ENCODE data around the gene YBX2. TPM values are rescaled to one million over a fixed set of nuclear protein-coding genes. Genes with fewer than 3 reads are reported as not detected.
A peak's percentile ranks its signal among the peaks of the same experiment; 100 is the strongest.

YBX2 gene
- total RNA-seq, 1 donor from 2014 or later = 14.6 TPM

DNA sequence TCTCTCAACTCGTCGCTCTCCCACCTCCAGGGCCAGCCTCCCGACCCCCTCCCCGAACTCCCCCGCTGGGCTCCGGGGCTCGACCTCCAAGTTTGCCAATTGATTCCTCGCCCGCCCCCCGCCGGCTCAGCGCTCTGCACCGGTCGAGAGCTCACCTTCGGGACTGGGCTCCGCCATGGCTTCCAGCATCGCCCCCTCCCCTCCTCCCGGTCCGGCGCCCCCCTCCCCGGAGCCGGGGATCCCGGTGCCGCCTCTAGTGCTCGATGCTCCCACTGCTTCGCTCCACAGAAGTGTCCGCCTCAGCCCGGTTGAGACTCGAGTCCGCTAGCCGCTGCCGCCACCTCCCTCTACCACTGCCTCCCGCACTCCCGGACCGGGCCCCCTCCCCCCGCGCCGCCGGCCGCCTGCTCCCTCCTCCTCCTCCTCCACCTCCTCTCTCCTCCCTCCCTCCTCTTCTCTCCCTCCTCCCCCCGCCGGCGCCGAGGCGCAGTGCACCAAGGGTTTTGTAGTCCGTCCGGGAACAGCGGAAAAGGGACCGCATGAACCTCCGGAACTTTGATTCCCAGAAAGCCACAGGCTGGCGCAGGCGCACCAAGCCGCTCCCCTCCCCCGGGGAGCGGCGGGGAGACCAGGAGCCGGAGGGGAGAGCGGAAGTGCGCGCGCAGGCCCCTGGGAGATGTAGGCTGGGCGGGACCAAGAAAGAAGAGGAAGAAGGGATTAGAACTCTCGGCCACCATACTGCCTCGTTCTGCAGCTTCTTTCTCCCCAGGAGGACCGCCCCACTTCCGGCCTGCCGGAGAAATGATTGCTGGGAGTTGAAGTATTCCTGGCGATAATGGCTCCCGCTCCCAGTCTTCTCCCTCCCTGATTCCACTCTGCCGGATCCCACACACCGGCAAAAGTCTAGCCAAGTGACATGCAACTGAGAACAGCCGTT lies 55.1 kb downstream of the YBX2 start, which contains the start of gene PHF23:
Gene PHF23, minus strand, starts transcription at position 367 of the 937 bp plus-strand sequence. Its CDS starts 178 bp downstream, at position 189.
- no peaks in the 10 kb centered on the region for H3K9me3 Mint-ChIP-seq (ENCODE audit: unreplicated experiment)
- H3K4me3 Mint-ChIP-seq (ENCODE audit: unreplicated experiment) = peak within 1 kb of the TSS; percentile 98
- DNase-seq (ENCODE audit: low spot score) = peak; percentile 97
- H3K36me3 Mint-ChIP-seq (ENCODE audit: low read depth, unreplicated experiment) = peaks cover 58% of the 10 kb centered on the region
- H3K27ac Mint-ChIP-seq (ENCODE audit: unreplicated experiment) = peak within 1 kb of the TSS; percentile 98
- peaks cover 37% of the 10 kb centered on the region for H3K27me3 Mint-ChIP-seq (ENCODE audit: unreplicated experiment)
- TF ChIP-seq, protein P1, sequence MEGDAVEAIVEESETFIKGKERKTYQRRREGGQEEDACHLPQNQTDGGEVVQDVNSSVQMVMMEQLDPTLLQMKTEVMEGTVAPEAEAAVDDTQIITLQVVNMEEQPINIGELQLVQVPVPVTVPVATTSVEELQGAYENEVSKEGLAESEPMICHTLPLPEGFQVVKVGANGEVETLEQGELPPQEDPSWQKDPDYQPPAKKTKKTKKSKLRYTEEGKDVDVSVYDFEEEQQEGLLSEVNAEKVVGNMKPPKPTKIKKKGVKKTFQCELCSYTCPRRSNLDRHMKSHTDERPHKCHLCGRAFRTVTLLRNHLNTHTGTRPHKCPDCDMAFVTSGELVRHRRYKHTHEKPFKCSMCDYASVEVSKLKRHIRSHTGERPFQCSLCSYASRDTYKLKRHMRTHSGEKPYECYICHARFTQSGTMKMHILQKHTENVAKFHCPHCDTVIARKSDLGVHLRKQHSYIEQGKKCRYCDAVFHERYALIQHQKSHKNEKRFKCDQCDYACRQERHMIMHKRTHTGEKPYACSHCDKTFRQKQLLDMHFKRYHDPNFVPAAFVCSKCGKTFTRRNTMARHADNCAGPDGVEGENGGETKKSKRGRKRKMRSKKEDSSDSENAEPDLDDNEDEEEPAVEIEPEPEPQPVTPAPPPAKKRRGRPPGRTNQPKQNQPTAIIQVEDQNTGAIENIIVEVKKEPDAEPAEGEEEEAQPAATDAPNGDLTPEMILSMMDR (IDR thresholded peaks at IDR 0.05; ENCODE audit: unreplicated experiment) = no peak
- H3K4me1 Mint-ChIP-seq (ENCODE audit: unreplicated experiment) = peaks cover 44% of the 10 kb centered on the region

- peaks cover 47% of the 10 kb centered on the region for H3K4me1 Mint-ChIP-seq (ENCODE audit: unreplicated experiment)
- H3K36me3 Mint-ChIP-seq (ENCODE audit: low read depth, unreplicated experiment) = peaks cover 56% of the 10 kb centered on the region
- peak overlapping the region; percentile 89 for H3K27ac Mint-ChIP-seq (ENCODE audit: unreplicated experiment)
- TF ChIP-seq, protein P1 (IDR thresholded peaks at IDR 0.05; ENCODE audit: unreplicated experiment) = no peak
- H3K9me3 Mint-ChIP-seq (ENCODE audit: unreplicated experiment) = no peaks in the 10 kb centered on the region
- no peak for DNase-seq (ENCODE audit: low spot score)
- peak overlapping the region; percentile 98 for H3K4me3 Mint-ChIP-seq (ENCODE audit: unreplicated experiment)
- peaks cover 42% of the 10 kb centered on the region for H3K27me3 Mint-ChIP-seq (ENCODE audit: unreplicated experiment)
These were observed 55.9 kb downstream of the YBX2 start for GRCh38 chr17:7238420-7239090.

Other genes starting within 250 kb of the YBX2 start
- gene CLEC10A, start 214.4 kb downstream of the YBX2 start, total RNA-seq (ENCODE audit: unreplicated experiment) = 30.4 TPM
- 0.41 TPM for gene ASGR2, start 179.8 kb downstream of the YBX2 start, total RNA-seq (ENCODE audit: unreplicated experiment)
- gene ASGR1, start 115.3 kb downstream of the YBX2 start, total RNA-seq (ENCODE audit: unreplicated experiment) = 23.9 TPM
- 44.3 TPM for gene DLG4, start 74.8 kb downstream of the YBX2 start, total RNA-seq (ENCODE audit: unreplicated experiment)
- gene ACADVL, start 74.7 kb downstream of the YBX2 start, total RNA-seq (ENCODE audit: unreplicated experiment) = 281 TPM
- gene DVL2, start 60.1 kb downstream of the YBX2 start, total RNA-seq (ENCODE audit: unreplicated experiment) = 58.2 TPM
- gene PHF23, start 55.2 kb downstream of the YBX2 start, total RNA-seq (ENCODE audit: unreplicated experiment) = 80.9 TPM
- gene GABARAP, start 52.2 kb downstream of the YBX2 start, total RNA-seq (ENCODE audit: unreplicated experiment) = 418 TPM
- gene CTDNEP1, start 42.9 kb downstream of the YBX2 start, total RNA-seq (ENCODE audit: unreplicated experiment) = 148 TPM
- 36.9 TPM for gene ELP5, start 42.4 kb downstream of the YBX2 start, total RNA-seq (ENCODE audit: unreplicated experiment)
- 65.7 TPM for gene CLDN7, start 32.2 kb downstream of the YBX2 start, total RNA-seq (ENCODE audit: unreplicated experiment)
- gene SLC2A4, start 12.9 kb downstream of the YBX2 start, total RNA-seq (ENCODE audit: unreplicated experiment) = 2.2 TPM
- 362 TPM for gene EIF5A, start 13.0 kb upstream of the YBX2 start, total RNA-seq (ENCODE audit: unreplicated experiment)
- gene GPS2, start 20.7 kb upstream of the YBX2 start, total RNA-seq (ENCODE audit: unreplicated experiment) = 56.8 TPM
- 55.7 TPM for gene NEURL4, start 34.7 kb upstream of the YBX2 start, total RNA-seq (ENCODE audit: unreplicated experiment)
- 5.5 TPM for gene ACAP1, start 41.9 kb upstream of the YBX2 start, total RNA-seq (ENCODE audit: unreplicated experiment)
- gene KCTD11, start 57.5 kb upstream of the YBX2 start, total RNA-seq (ENCODE audit: unreplicated experiment) = 4.8 TPM
- gene TMEM95, start 60.5 kb upstream of the YBX2 start, total RNA-seq (ENCODE audit: unreplicated experiment) = not detected
- gene TNK1, start 86.5 kb upstream of the YBX2 start, total RNA-seq (ENCODE audit: unreplicated experiment) = 1.7 TPM
- gene PLSCR3, start 99.9 kb upstream of the YBX2 start, total RNA-seq (ENCODE audit: unreplicated experiment) = 74.2 TPM
- 94.7 TPM for gene TMEM256, start 109.5 kb upstream of the YBX2 start, total RNA-seq (ENCODE audit: unreplicated experiment)
- 54.8 TPM for gene NLGN2, start 113.2 kb upstream of the YBX2 start, total RNA-seq (ENCODE audit: unreplicated experiment)
- 0.38 TPM for gene SPEM1, start 125.7 kb upstream of the YBX2 start, total RNA-seq (ENCODE audit: unreplicated experiment)
- 0.15 TPM for gene SPEM2, start 131.0 kb upstream of the YBX2 start, total RNA-seq (ENCODE audit: unreplicated experiment)
- gene SPEM3, start 134.2 kb upstream of the YBX2 start, total RNA-seq (ENCODE audit: unreplicated experiment) = not detected
- gene TMEM102, start 140.8 kb upstream of the YBX2 start, total RNA-seq (ENCODE audit: unreplicated experiment) = 6.1 TPM
- gene FGF11, start 144.9 kb upstream of the YBX2 start, total RNA-seq (ENCODE audit: unreplicated experiment) = 19.7 TPM
- gene CHRNB1, start 150.4 kb upstream of the YBX2 start, total RNA-seq (ENCODE audit: unreplicated experiment) = 11.8 TPM
- gene ZBTB4, start 185.0 kb upstream of the YBX2 start, total RNA-seq (ENCODE audit: unreplicated experiment) = 21.5 TPM
- gene SLC35G6, start 186.8 kb upstream of the YBX2 start, total RNA-seq (ENCODE audit: unreplicated experiment) = not detected
- gene POLR2A, start 189.7 kb upstream of the YBX2 start, total RNA-seq (ENCODE audit: unreplicated experiment) = 198 TPM